H9 (cell line): ENCODE results near the gene CHN1. TPM values are rescaled to one million over a fixed set of nuclear protein-coding genes. Genes with fewer than 3 reads are reported as not detected.

Experiments used
- DNase-seq: peaks from one replicate; pipeline ENCODE4 v3.0.0-alpha.2; 2017
- H2AFZ ChIP-seq: one replicate; pipeline ENCODE4 v1.6.1; 2013; ENCODE audit warnings: mild to moderate bottlenecking, low read length, control low read depth, moderate library complexity
- H2AK5ac ChIP-seq: 2 replicates; pipeline ENCODE4 v1.6.1; 2013; ENCODE audit warnings: low read length, control low read depth, mixed read lengths; ENCODE audit not compliant: insufficient read length
- H2BK120ac ChIP-seq: one replicate; pipeline ENCODE4 v1.6.1; 2013; ENCODE audit warnings: low read depth, mild to moderate bottlenecking, low read length, control low read depth, inconsistent platforms; ENCODE audit not compliant: poor library complexity, severe bottlenecking
- H2BK12ac ChIP-seq: 2 replicates; pipeline ENCODE4 v1.6.1; 2013; ENCODE audit warnings: low read length, control low read depth, mixed read lengths, low read depth; ENCODE audit not compliant: insufficient read length
- H2BK15ac ChIP-seq: 2 replicates; pipeline ENCODE4 v1.6.1; 2013; ENCODE audit warnings: low read depth, low read length, control low read depth
- H2BK20ac ChIP-seq: one replicate; pipeline ENCODE4 v1.6.1; 2013; ENCODE audit warnings: low read depth, mild to moderate bottlenecking, low read length, control low read depth, inconsistent platforms; ENCODE audit not compliant: poor library complexity, severe bottlenecking
- H2BK5ac ChIP-seq: 2 replicates; pipeline ENCODE4 v1.6.1; 2013; ENCODE audit warnings: low read length, control low read depth, mixed read lengths; ENCODE audit not compliant: insufficient read length
- H3K14ac ChIP-seq: 2 replicates; pipeline ENCODE4 v1.6.1; 2013; ENCODE audit warnings: low read length, control low read depth; ENCODE audit not compliant: insufficient read depth
- H3K18ac ChIP-seq: 2 replicates; pipeline ENCODE4 v1.6.1; 2013; ENCODE audit warnings: low read depth, mild to moderate bottlenecking, mixed read lengths, low read length, control low read depth; ENCODE audit not compliant: insufficient read length
- H3K23ac ChIP-seq: 2 replicates; pipeline ENCODE4 v1.6.1; 2013; ENCODE audit warnings: low read length, control low read depth, mixed read lengths, low read depth; ENCODE audit not compliant: insufficient read length
- H3K23me2 ChIP-seq: 2 replicates; pipeline ENCODE4 v1.6.1; 2013; ENCODE audit warnings: low read depth, mild to moderate bottlenecking, mixed read lengths, low read length, control low read depth; ENCODE audit not compliant: insufficient read length, poor library complexity, severe bottlenecking
- H3K27ac ChIP-seq: 2 replicates; pipeline ENCODE4 v1.5.1; 2013; ENCODE audit warnings: low read length, control low read depth, mixed read lengths, low read depth; ENCODE audit not compliant: insufficient read length
- H3K27me3 ChIP-seq: 2 replicates; pipeline ENCODE4 v1.6.1; 2013; ENCODE audit warnings: low read length, control low read depth, inconsistent platforms; ENCODE audit not compliant: insufficient read depth
- H3K4ac ChIP-seq: 2 replicates; pipeline ENCODE4 v1.6.1; 2013; ENCODE audit warnings: low read depth, mild to moderate bottlenecking, control low read depth, inconsistent platforms, low read length, moderate library complexity
- H3K4me1 ChIP-seq: 2 replicates; pipeline ENCODE4 v1.6.1; 2013; ENCODE audit warnings: low read length, control low read depth, inconsistent platforms; ENCODE audit not compliant: insufficient read depth
- H3K4me2 ChIP-seq: 2 replicates; pipeline ENCODE4 v1.6.1; 2013; ENCODE audit warnings: low read length, control low read depth, mixed read lengths; ENCODE audit not compliant: insufficient read length, insufficient read depth
- H3K56ac ChIP-seq: 2 replicates; pipeline ENCODE4 v1.6.1; 2013; ENCODE audit warnings: low read depth, mild to moderate bottlenecking, mixed read lengths, low read length, control low read depth; ENCODE audit not compliant: insufficient read length
- H3K79me1 ChIP-seq: 2 replicates; pipeline ENCODE4 v1.6.1; 2013; ENCODE audit warnings: low read depth, mild to moderate bottlenecking, moderate library complexity, low read length, control low read depth, inconsistent platforms; ENCODE audit not compliant: insufficient read depth, poor library complexity, severe bottlenecking
- H3K79me2 ChIP-seq: 2 replicates; pipeline ENCODE4 v1.6.1; 2013; ENCODE audit warnings: low read length, control low read depth, inconsistent platforms; ENCODE audit not compliant: insufficient read depth
- H3K9ac ChIP-seq: 2 replicates; pipeline ENCODE4 v1.6.1; 2013; ENCODE audit warnings: low read length, control low read depth, mixed read lengths; ENCODE audit not compliant: insufficient read length; ENCODE audit errors: extremely low read depth
- H3K9me3 ChIP-seq: one replicate; pipeline ENCODE4 v1.6.1; 2013; ENCODE audit warnings: low read depth, low read length, inconsistent platforms; ENCODE audit not compliant: control insufficient read depth
- H3T11ph ChIP-seq: one replicate; pipeline ENCODE4 v1.6.1; 2013; ENCODE audit warnings: mild to moderate bottlenecking, low read length, control low read depth, inconsistent platforms
- H4K20me1 ChIP-seq: one replicate; pipeline ENCODE4 v1.6.1; 2013; ENCODE audit not compliant: control insufficient read depth, insufficient read length, insufficient read depth
- H4K5ac ChIP-seq: 2 replicates; pipeline ENCODE4 v1.6.1; 2013; ENCODE audit warnings: low read depth, mild to moderate bottlenecking, mixed read lengths, low read length, control low read depth; ENCODE audit not compliant: insufficient read length
- H4K8ac ChIP-seq: replicated peaks from 2 replicates; pipeline ENCODE4 v1.6.1; 2013; ENCODE audit warnings: low read length, control low read depth, mixed read lengths, low read depth; ENCODE audit not compliant: insufficient read length
- H4K91ac ChIP-seq: 2 replicates; pipeline ENCODE4 v1.6.1; 2013; ENCODE audit warnings: low read depth, mild to moderate bottlenecking, moderate library complexity, mixed read lengths, low read length, control low read depth; ENCODE audit not compliant: insufficient read length
- H3K27ac Mint-ChIP-seq, 3 experiments: 2 replicates in 2 of 3; 3 replicates in 1 of 3; pipeline ENCODE4 v1.8.0; 2020 to 2021; ENCODE audit warnings: mixed read lengths in 3 of 3, mild to moderate bottlenecking in 1 of 3, moderate library complexity in 1 of 3
- H3K27me3 Mint-ChIP-seq: 2 replicates; pipeline ENCODE4 v1.8.0; 2021; ENCODE audit warnings: low read depth, mild to moderate bottlenecking, moderate library complexity, mixed read lengths
- H3K36me3 Mint-ChIP-seq, 3 experiments: 2 replicates in 2 of 3; 3 replicates in 1 of 3; pipeline ENCODE4 v1.8.0; 2020 to 2021; ENCODE audit warnings: low read depth in 3 of 3, mixed read lengths in 3 of 3; ENCODE audit not compliant: insufficient read depth in 1 of 3
- H3K4me1 Mint-ChIP-seq, 2 experiments: 2 replicates each; pipeline ENCODE4 v1.8.0; 2020; ENCODE audit warnings: mixed read lengths in 2 of 2
- H3K4me3 Mint-ChIP-seq, 2 experiments: 2 replicates in 1 of 2; 3 replicates in 1 of 2; pipeline ENCODE4 v1.8.0; 2020 to 2021; ENCODE audit warnings: mild to moderate bottlenecking in 2 of 2, mixed read lengths in 2 of 2, moderate library complexity in 1 of 2
- H3K9me3 Mint-ChIP-seq, 2 experiments: 2 replicates in 1 of 2; 3 replicates in 1 of 2; pipeline ENCODE4 v1.8.0; 2020; ENCODE audit warnings: mild to moderate bottlenecking in 2 of 2, mixed read lengths in 2 of 2, moderate library complexity in 1 of 2
- WGBS: extraction: QIAGEN DNeasy Blood & Tissue Kit; methylation state at CpG from one replicate; pipeline ENCODE4 v1.1.7; 2013; ENCODE audit warnings: missing lambda C conversion rate, low lambda C conversion rate, mixed read lengths; ENCODE audit not compliant: insufficient read length; ENCODE audit errors: extremely low coverage; 5-methylcytosine and 5-hydroxymethylcytosine counted together
- total RNA-seq: library from RNA; stranded (reverse); gene quantifications from 2 replicates; pipeline ENCODE4 v1.2.1, GENCODE V29; 2021
- TF ChIP-seq, protein P1 (sequence below): fragments of 200-600 bp; sonication (generic); conservative IDR thresholded peaks from 3 replicates; pipeline ENCODE4 v1.8.0; 2021; ENCODE audit warnings: antibody characterized with exemption, mild to moderate bottlenecking

CHN1 gene
- total RNA-seq, 1 experiment from 2014 or later = 33.9 TPM

DNA sequence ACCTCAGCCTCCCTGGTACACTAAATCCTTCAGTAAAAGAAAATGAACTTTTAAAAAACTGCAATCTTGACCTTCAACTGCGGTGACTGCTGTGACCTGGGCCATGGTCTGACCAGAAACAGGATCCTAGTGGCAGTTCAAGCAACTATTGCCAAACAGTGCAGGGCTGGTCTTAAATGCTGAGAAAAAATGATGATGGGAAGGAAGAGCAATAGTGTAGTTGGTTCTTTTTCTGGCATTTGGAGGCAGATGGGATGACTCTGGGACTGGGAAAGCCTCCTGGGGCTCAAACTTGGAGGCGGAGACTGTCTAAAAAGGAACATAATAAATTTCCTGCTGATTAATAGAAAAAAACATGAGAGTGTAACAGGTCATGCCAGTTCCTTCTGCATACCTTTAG is 45.4 kb downstream of the CHN1 start:
- H4K20me1 ChIP-seq = no peaks in the 10 kb centered on the region
- no peaks in the 10 kb centered on the region for H3K9me3 ChIP-seq
- H3K27ac Mint-ChIP-seq = peak overlapping the region; percentile 61 to 89 (median 76); a peak in 6 of 7 replicates
- no peak overlapping the region for H2BK12ac ChIP-seq
- H3K4me3 Mint-ChIP-seq = peak overlapping the region in 1 of 2 experiments; percentile 18; a peak in 2 of 5 replicates
- DNase-seq = no peak
- no peak overlapping the region for H3T11ph ChIP-seq
- H3K14ac ChIP-seq = no peak overlapping the region
- H3K23me2 ChIP-seq = no peaks in the 10 kb centered on the region
- no peak overlapping the region for H2AFZ ChIP-seq
- H3K56ac ChIP-seq = no peak overlapping the region
- no peak overlapping the region for H2BK15ac ChIP-seq
- no peaks in the 10 kb centered on the region for H3K27me3 ChIP-seq
- H3K18ac ChIP-seq = no peak overlapping the region
- no peak overlapping the region for H3K4ac ChIP-seq
- no peak overlapping the region for H2BK120ac ChIP-seq
- H3K9me3 Mint-ChIP-seq = peaks cover 0 to 3% of the 10 kb centered on the region in 2 experiments; a peak in 1 of 5 replicates
- H3K36me3 Mint-ChIP-seq = peaks cover 7 to 21% (median 16%) of the 10 kb centered on the region in 3 experiments; a peak in 6 of 7 replicates
- no CpG with 5 or more reads among the region's 2 CpGs for WGBS
- H3K27me3 Mint-ChIP-seq = no peaks in the 10 kb centered on the region
- peaks cover 6% of the 10 kb centered on the region; the same call in 1 of the 2 replicates for H3K79me2 ChIP-seq
- TF ChIP-seq, protein P1, sequence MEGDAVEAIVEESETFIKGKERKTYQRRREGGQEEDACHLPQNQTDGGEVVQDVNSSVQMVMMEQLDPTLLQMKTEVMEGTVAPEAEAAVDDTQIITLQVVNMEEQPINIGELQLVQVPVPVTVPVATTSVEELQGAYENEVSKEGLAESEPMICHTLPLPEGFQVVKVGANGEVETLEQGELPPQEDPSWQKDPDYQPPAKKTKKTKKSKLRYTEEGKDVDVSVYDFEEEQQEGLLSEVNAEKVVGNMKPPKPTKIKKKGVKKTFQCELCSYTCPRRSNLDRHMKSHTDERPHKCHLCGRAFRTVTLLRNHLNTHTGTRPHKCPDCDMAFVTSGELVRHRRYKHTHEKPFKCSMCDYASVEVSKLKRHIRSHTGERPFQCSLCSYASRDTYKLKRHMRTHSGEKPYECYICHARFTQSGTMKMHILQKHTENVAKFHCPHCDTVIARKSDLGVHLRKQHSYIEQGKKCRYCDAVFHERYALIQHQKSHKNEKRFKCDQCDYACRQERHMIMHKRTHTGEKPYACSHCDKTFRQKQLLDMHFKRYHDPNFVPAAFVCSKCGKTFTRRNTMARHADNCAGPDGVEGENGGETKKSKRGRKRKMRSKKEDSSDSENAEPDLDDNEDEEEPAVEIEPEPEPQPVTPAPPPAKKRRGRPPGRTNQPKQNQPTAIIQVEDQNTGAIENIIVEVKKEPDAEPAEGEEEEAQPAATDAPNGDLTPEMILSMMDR = no peak
- H3K4me1 ChIP-seq = peaks cover 11% of the 10 kb centered on the region; the same call in 1 of the 2 replicates
- no peak overlapping the region for H4K5ac ChIP-seq
- H3K23ac ChIP-seq = no peak overlapping the region
- no peak overlapping the region for H3K27ac ChIP-seq
- H3K4me2 ChIP-seq = no peak overlapping the region
- no peak overlapping the region for H4K91ac ChIP-seq
- H3K4me1 Mint-ChIP-seq = peaks cover 38 to 47% of the 10 kb centered on the region in 2 experiments
- no peak overlapping the region for H3K9ac ChIP-seq
- no peak overlapping the region for H2AK5ac ChIP-seq
- H2BK20ac ChIP-seq = no peak overlapping the region
- no peak overlapping the region for H4K8ac ChIP-seq
- H2BK5ac ChIP-seq = no peak overlapping the region
- no peaks in the 10 kb centered on the region for H3K79me1 ChIP-seq
